ENCODE measurements around the gene GRB2. TPM values are rescaled to one million over a fixed set of nuclear protein-coding genes. Genes with fewer than 3 reads are reported as not detected.

Gene GRB2
- total RNA-seq, 2 donors from 2014 or later, result 85.5 to 86.6 TPM

DNA sequence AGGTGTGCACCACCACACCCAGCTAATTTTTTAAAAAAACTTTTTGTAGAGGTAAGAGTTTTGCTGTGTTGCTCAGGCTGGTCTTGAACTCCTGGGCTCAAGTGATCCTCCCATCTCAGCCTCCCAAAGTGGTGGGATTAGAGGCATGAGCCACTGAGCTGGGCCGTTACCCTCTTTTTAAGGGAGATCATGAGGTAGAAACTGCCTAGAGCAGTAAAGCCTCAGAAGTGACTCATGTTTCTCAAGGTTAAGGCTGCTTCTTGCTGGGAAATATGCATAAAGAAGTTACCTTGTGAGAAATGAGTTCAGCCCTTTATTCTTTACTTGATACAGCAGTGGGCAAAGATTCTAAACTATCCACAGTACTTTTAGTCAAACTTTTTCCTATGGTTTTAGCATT lies 38.2 kb downstream of the GRB2 start:
- no peaks in the 10 kb centered on the region for H3K27me3 ChIP-seq (ENCODE audit: control insufficient read depth, insufficient read depth, low read length, poor library complexity, severe bottlenecking)
- H3K9ac ChIP-seq (ENCODE audit: extremely low read depth, low read length, poor library complexity, severe bottlenecking), result no peak overlapping the region
- Mint-ChIP-seq H3K27ac (no peak overlapping the region), H3K27me3 (ENCODE audit: insufficient read depth) (no peaks in the 10 kb centered on the region), H3K9me3 (no peaks in the 10 kb centered on the region), H3K4me3 (no peak overlapping the region), H3K4me1 (peaks cover 49% of the 10 kb centered on the region), H3K36me3 (ENCODE audit: low read depth) (no peaks in the 10 kb centered on the region)
- no peak overlapping the region for H3K27ac ChIP-seq (ENCODE audit: low read depth, low read length)
- peaks cover 5% of the 10 kb centered on the region for H3K4me1 ChIP-seq (ENCODE audit: control insufficient read depth, insufficient read depth, low read length)
- H3K4me3 ChIP-seq (ENCODE audit: low read length), result no peak overlapping the region
- no peaks in the 10 kb centered on the region for H3K9me3 ChIP-seq (ENCODE audit: control insufficient read depth, low read length)
- TF ChIP-seq CTCF (conservative IDR thresholded peaks at IDR 0.05), result no peak
- no peak for DNase-seq
- no peaks in the 10 kb centered on the region for H3K36me3 ChIP-seq (ENCODE audit: control insufficient read depth, insufficient read depth, low read length)
- 94 to 100% methylated on average over 1 of the region's 1 CpG for WGBS, 2 experiments (ENCODE audit: insufficient coverage in 1 of 2, insufficient read length in 1 of 2)

DNA sequence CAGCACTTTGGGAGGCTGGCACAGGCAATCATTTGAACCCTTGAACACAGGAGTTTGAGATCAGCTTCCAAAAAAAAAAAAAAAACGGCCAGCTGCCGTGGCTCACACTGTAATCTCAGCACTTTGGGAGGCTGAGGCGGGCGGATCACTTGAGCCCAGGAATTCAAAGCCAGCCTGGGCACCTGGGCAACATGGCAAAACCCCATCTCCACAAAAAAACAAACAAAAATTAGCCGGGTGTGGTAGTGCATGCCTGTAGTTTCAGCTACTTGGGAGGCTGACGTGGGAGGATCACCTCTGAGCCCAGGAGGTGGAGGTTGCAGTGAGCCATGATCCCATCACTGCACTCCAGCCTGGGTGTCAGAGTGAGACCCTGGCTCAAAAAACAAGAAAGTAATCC lies 39.0 kb downstream of the GRB2 start:
- H3K27ac Mint-ChIP-seq, result no peak overlapping the region
- H3K4me1 Mint-ChIP-seq, result peaks cover 44% of the 10 kb centered on the region
- H3K9me3 Mint-ChIP-seq, result no peaks in the 10 kb centered on the region

DNA sequence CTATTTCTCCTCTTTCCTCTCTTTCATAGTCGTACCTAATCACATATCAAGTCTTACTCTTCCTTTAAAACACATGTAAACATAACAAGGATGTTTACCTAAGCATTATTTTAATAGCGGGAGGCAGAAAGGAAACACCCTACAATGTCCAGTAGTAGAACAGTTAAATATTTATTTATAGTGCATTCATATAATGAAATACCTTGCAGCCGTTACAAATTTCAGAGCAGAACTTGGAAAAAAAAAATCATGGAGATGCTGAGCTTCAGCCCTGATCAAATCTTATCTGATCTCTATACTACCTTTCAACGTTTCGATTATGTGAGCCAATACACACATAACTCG lies 39.6 kb downstream of the GRB2 start:
- H3K4me1 Mint-ChIP-seq, result peaks cover 41% of the 10 kb centered on the region
- no peaks in the 10 kb centered on the region for H3K27me3 Mint-ChIP-seq (ENCODE audit: insufficient read depth)
- H3K36me3 ChIP-seq (ENCODE audit: control insufficient read depth, insufficient read depth, low read length), result no peaks in the 10 kb centered on the region
- H3K27ac ChIP-seq (ENCODE audit: low read depth, low read length), result no peak overlapping the region
- DNase-seq, result no peak
- no peaks in the 10 kb centered on the region for H3K27me3 ChIP-seq (ENCODE audit: control insufficient read depth, insufficient read depth, low read length, poor library complexity, severe bottlenecking)
- H3K9me3 Mint-ChIP-seq, result no peaks in the 10 kb centered on the region
- H3K9ac ChIP-seq (ENCODE audit: extremely low read depth, low read length, poor library complexity, severe bottlenecking), result no peak overlapping the region
- H3K4me3 ChIP-seq (ENCODE audit: low read length), result no peak overlapping the region
- H3K4me1 ChIP-seq (ENCODE audit: control insufficient read depth, insufficient read depth, low read length), result peaks cover 5% of the 10 kb centered on the region
- H3K27ac Mint-ChIP-seq, result no peak overlapping the region
- H3K9me3 ChIP-seq (ENCODE audit: control insufficient read depth, low read length), result no peaks in the 10 kb centered on the region
- TF ChIP-seq CTCF (conservative IDR thresholded peaks at IDR 0.05), result no peak
- H3K4me3 Mint-ChIP-seq, result no peak overlapping the region
- 90 to 95% methylated on average over 4 to 5 of the region's 6 CpGs for WGBS, 2 experiments (ENCODE audit: insufficient coverage in 1 of 2, insufficient read length in 1 of 2)
- H3K36me3 Mint-ChIP-seq (ENCODE audit: low read depth), result no peaks in the 10 kb centered on the region

More for the DNA sequence above, 39.0 kb downstream of the GRB2 start:
- Histone ChIP-seq H3K27ac (ENCODE audit: low read depth, low read length) (no peak overlapping the region), H3K4me1 (ENCODE audit: control insufficient read depth, insufficient read depth, low read length) (peaks cover 5% of the 10 kb centered on the region), H3K9me3 (ENCODE audit: control insufficient read depth, low read length) (no peaks in the 10 kb centered on the region), H3K9ac (ENCODE audit: extremely low read depth, low read length, poor library complexity, severe bottlenecking) (no peak overlapping the region), H3K27me3 (ENCODE audit: control insufficient read depth, insufficient read depth, low read length, poor library complexity, severe bottlenecking) (no peaks in the 10 kb centered on the region), H3K4me3 (ENCODE audit: low read length) (no peak overlapping the region), H3K36me3 (ENCODE audit: control insufficient read depth, insufficient read depth, low read length) (no peaks in the 10 kb centered on the region)
- Mint-ChIP-seq H3K4me3 (no peak overlapping the region), H3K27me3 (ENCODE audit: insufficient read depth) (no peaks in the 10 kb centered on the region), H3K36me3 (ENCODE audit: low read depth) (no peaks in the 10 kb centered on the region)
- no peak for TF ChIP-seq CTCF (conservative IDR thresholded peaks at IDR 0.05)
- no peak for DNase-seq
- 83 to 93% methylated on average over 2 to 6 of the region's 6 CpGs for WGBS, 2 experiments (ENCODE audit: insufficient coverage in 1 of 2, insufficient read length in 1 of 2)

Data from endodermal cell (in vitro differentiated cells).